ENCODE results near the gene ABLIM2. TPM values are rescaled to one million over a fixed set of nuclear protein-coding genes. Genes with fewer than 3 reads are reported as not detected.

The ABLIM2 gene
- total and polyA plus RNA-seq, 2 donors (not counting 1 experiment from before 2014, with no cell fraction given) = 3.3 to 79.0 TPM

- H3K27me3 Mint-ChIP-seq = peaks cover 13% of the 10 kb centered on the region
- CTCF ChIA-PET = no interaction called here
- peaks cover 0 to 2% (median 0%) of the 10 kb centered on the region in 4 experiments for H3K27me3 ChIP-seq (replicated peaks in 1 of 4; ENCODE audit: control extremely low read depth in 1 of 4, control insufficient read depth in 3 of 4, insufficient read depth in 4 of 4, low read length in 3 of 4)
- no peak overlapping the region for H3K27ac ChIP-seq (ENCODE audit: low read length in 2 of 2)
- no peaks in the 10 kb centered on the region for H3K79me2 ChIP-seq (ENCODE audit: control insufficient read depth, insufficient read depth, low read length)
- no peaks in the 10 kb centered on the region for H4K20me1 ChIP-seq (ENCODE audit: control insufficient read depth, insufficient read depth, low read length, poor library complexity, severe bottlenecking)
- 45% methylated on average over 11 of the region's 16 CpGs for WGBS (ENCODE audit: insufficient coverage)
- H3K9me3 ChIP-seq (ENCODE audit: control extremely low read depth in 1 of 3, control insufficient read depth in 2 of 3, insufficient read depth in 1 of 3, low read length in 2 of 3) = peaks cover 0 to under 1% (median 0%) of the 10 kb centered on the region in 3 donors
- H3K9ac ChIP-seq (ENCODE audit: low read length) = no peak overlapping the region
- H3K9me3 Mint-ChIP-seq (ENCODE audit: insufficient read depth) = no peaks in the 10 kb centered on the region
- no peaks in the 10 kb centered on the region for H3K36me3 ChIP-seq (replicated peaks in 1 of 2; ENCODE audit: control extremely low read depth in 1 of 2, control insufficient read depth in 1 of 2, extremely low read depth in 1 of 2, insufficient read depth in 2 of 2, low read length in 1 of 2)
- H3K4me3 ChIP-seq (ENCODE audit: control extremely low read depth in 1 of 5, extremely low read depth in 1 of 5, insufficient read depth in 1 of 5, low read depth in 2 of 5, low read length in 4 of 5) = no peak overlapping the region
- H3K4me2 ChIP-seq (replicated peaks; ENCODE audit: low read depth, low read length, poor library complexity, severe bottlenecking) = no peak overlapping the region
- no peak for DNase-seq
- H2AFZ ChIP-seq (ENCODE audit: insufficient read depth, low read depth, low read length, poor library complexity, severe bottlenecking) = no peak overlapping the region
- peaks cover 9% of the 10 kb centered on the region for H3K4me1 Mint-ChIP-seq
- H3K4me1 ChIP-seq (ENCODE audit: control insufficient read depth in 2 of 2, insufficient read depth in 2 of 2, low read length in 2 of 2) = no peaks in the 10 kb centered on the region
- ATAC-seq (ENCODE audit: low read depth) = no peak
- POLR2A ChIA-PET = no interaction called here
- TF ChIP-seq CTCF (IDR thresholded peaks at IDR 0.05) = no peak
- TF ChIP-seq EZH2 (IDR thresholded peaks at IDR 0.05; ENCODE audit: borderline replicate concordance, insufficient read depth, low read depth, low read length, poor library complexity, severe bottlenecking) = no peak
- no peak overlapping the region for H3K27ac Mint-ChIP-seq
- no peak overlapping the region for H3K4me3 Mint-ChIP-seq
- intact Hi-C loops (cut with micrococcal nuclease) = no loop called here
Measured at GRCh38 chr4:7968262-7968896, 190.2 kb downstream of the ABLIM2 start.

- Histone ChIP-seq H3K9me3 (ENCODE audit: control extremely low read depth in 1 of 3, control insufficient read depth in 2 of 3, insufficient read depth in 1 of 3, low read length in 2 of 3) (no peaks in the 10 kb centered on the region), H4K20me1 (ENCODE audit: control insufficient read depth, insufficient read depth, low read length, poor library complexity, severe bottlenecking) (no peaks in the 10 kb centered on the region), H3K27me3 (replicated peaks in 1 of 4; ENCODE audit: control extremely low read depth in 1 of 4, control insufficient read depth in 3 of 4, insufficient read depth in 4 of 4, low read length in 3 of 4) (peaks cover 0 to 2% (median 0%) of the 10 kb centered on the region in 4 experiments), H3K36me3 (replicated peaks in 1 of 2; ENCODE audit: control extremely low read depth in 1 of 2, control insufficient read depth in 1 of 2, extremely low read depth in 1 of 2, insufficient read depth in 2 of 2, low read length in 1 of 2) (no peaks in the 10 kb centered on the region), H3K4me1 (ENCODE audit: control insufficient read depth in 2 of 2, insufficient read depth in 2 of 2, low read length in 2 of 2) (no peaks in the 10 kb centered on the region), H3K9ac (ENCODE audit: low read length) (no peak overlapping the region), H3K27ac (ENCODE audit: low read length in 2 of 2) (no peak overlapping the region), H3K4me2 (replicated peaks; ENCODE audit: low read depth, low read length, poor library complexity, severe bottlenecking) (no peak overlapping the region), H3K4me3 (ENCODE audit: control extremely low read depth in 1 of 5, extremely low read depth in 1 of 5, insufficient read depth in 1 of 5, low read depth in 2 of 5, low read length in 4 of 5) (no peak overlapping the region), H3K79me2 (ENCODE audit: control insufficient read depth, insufficient read depth, low read length) (no peaks in the 10 kb centered on the region), H2AFZ (ENCODE audit: insufficient read depth, low read depth, low read length, poor library complexity, severe bottlenecking) (no peak overlapping the region)
- ChIA-PET CTCF (no interaction called here), POLR2A (no interaction called here)
- H3K27me3 Mint-ChIP-seq = peaks cover 17% of the 10 kb centered on the region
- H3K9me3 Mint-ChIP-seq (ENCODE audit: insufficient read depth) = no peaks in the 10 kb centered on the region
- no peak overlapping the region for H3K27ac Mint-ChIP-seq
- peaks cover 9% of the 10 kb centered on the region for H3K4me1 Mint-ChIP-seq
- H3K4me3 Mint-ChIP-seq = no peak overlapping the region
- ATAC-seq (ENCODE audit: low read depth) (no peak), DNase-seq (no peak)
- 60% methylated on average over 20 of the region's 21 CpGs for WGBS (ENCODE audit: insufficient coverage)
- TF ChIP-seq EZH2 (IDR thresholded peaks at IDR 0.05; ENCODE audit: borderline replicate concordance, insufficient read depth, low read depth, low read length, poor library complexity, severe bottlenecking) (no peak), CTCF (IDR thresholded peaks at IDR 0.05) (no peak)
- intact Hi-C loops (cut with micrococcal nuclease) = no loop called here
Measured at GRCh38 chr4:7967501-7968261, 190.9 kb downstream of the ABLIM2 start.
